Measurements from ENCODE around the gene RXRG. TPM values are rescaled to one million over a fixed set of nuclear protein-coding genes. Genes with fewer than 3 reads are reported as not detected.

Gene RXRG
- total RNA-seq, 4 donors from 2014 or later = 1.7 to 3.9 (median 2.5) TPM

DNA sequence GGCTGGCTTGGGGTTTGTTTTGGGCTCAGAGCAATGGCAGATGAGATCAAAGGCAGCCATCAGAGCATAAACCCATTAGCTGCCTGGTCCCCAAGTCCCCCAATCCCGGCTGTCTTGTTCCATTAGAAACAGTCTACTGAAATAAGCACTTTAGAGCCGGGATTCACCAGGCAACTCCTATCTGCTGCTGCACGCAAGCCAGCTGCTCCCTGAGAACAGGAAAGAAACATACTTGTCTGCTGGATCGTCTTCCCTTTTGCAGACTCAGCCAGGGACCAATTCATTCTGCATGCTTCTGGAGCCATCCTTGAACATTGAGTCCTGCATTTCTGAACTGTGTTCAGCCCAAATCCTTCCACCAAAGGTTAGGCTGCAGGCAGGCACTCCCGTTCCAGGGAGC, 21.8 kb downstream of the RXRG start:
- 52% methylated on average over 5 of the region's 5 CpGs for WGBS

GRCh38 chr1:165420655-165421054, 24.3 kb downstream of the RXRG start:
- H3K9me3 ChIP-seq = no peaks in the 10 kb centered on the region
- no peak overlapping the region for H3K4me3 ChIP-seq
- 78% methylated on average over 2 of the region's 2 CpGs for WGBS
- TF ChIP-seq POLR2AphosphoS5 (IDR thresholded peaks at IDR 0.05) (no peak), POLR2A (IDR thresholded peaks at IDR 0.05; ENCODE audit: low read depth) (no peak), CTCF (IDR thresholded peaks at IDR 0.05) (no peak), EP300 (IDR thresholded peaks at IDR 0.05) (no peak)
- intact Hi-C loops (cut with DNase I) = no loop called here
- H3K4me1 ChIP-seq = peaks cover 12 to 27% (median 16%) of the 10 kb centered on the region in 4 donors
- peaks cover 0 to 9% (median 0%) of the 10 kb centered on the region in 4 donors for H3K27me3 ChIP-seq
- DNase-seq (ENCODE audit: extremely low spot score) = no peak
- no peaks in the 10 kb centered on the region for H3K36me3 ChIP-seq
- H3K27ac ChIP-seq (replicated peaks in 1 of 4) = no peak overlapping the region

More for the DNA sequence above, 21.8 kb downstream of the RXRG start:
- no peak overlapping the region for H3K4me3 ChIP-seq
- TF ChIP-seq EP300 (IDR thresholded peaks at IDR 0.05) (no peak), POLR2AphosphoS5 (IDR thresholded peaks at IDR 0.05) (no peak), CTCF (IDR thresholded peaks at IDR 0.05) (no peak), POLR2A (IDR thresholded peaks at IDR 0.05; ENCODE audit: low read depth) (no peak)
- intact Hi-C loops (cut with DNase I) = no loop called here
- H3K27ac ChIP-seq (replicated peaks in 1 of 4) = peak overlapping the region in 1 of 4 donors; percentile 32
- no peak for DNase-seq (ENCODE audit: extremely low spot score)
- no peaks in the 10 kb centered on the region for H3K27me3 ChIP-seq
- no peaks in the 10 kb centered on the region for H3K36me3 ChIP-seq
- peaks cover 15 to 30% (median 19%) of the 10 kb centered on the region in 4 donors for H3K4me1 ChIP-seq
- no peaks in the 10 kb centered on the region for H3K9me3 ChIP-seq

- Histone ChIP-seq H3K36me3 (no peaks in the 10 kb centered on the region), H3K27me3 (peaks cover 0 to 9% (median 0%) of the 10 kb centered on the region in 4 donors), H3K4me1 (peaks cover 4 to 19% (median 10%) of the 10 kb centered on the region in 4 donors), H3K9me3 (no peaks in the 10 kb centered on the region), H3K4me3 (no peak overlapping the region), H3K27ac (replicated peaks in 1 of 4) (no peak overlapping the region)
- no peak for DNase-seq (ENCODE audit: extremely low spot score)
- WGBS = 87% methylated on average over 2 of the region's 2 CpGs
- TF ChIP-seq POLR2AphosphoS5 (IDR thresholded peaks at IDR 0.05) (no peak), EP300 (IDR thresholded peaks at IDR 0.05) (no peak), POLR2A (IDR thresholded peaks at IDR 0.05; ENCODE audit: low read depth) (no peak), CTCF (IDR thresholded peaks at IDR 0.05) (no peak)
- intact Hi-C loops (cut with DNase I) = no loop called here
Observed at GRCh38 chr1:165419839-165420238, 25.1 kb downstream of the RXRG start.

GRCh38 chr1:165418195-165418594, 26.7 kb downstream of the RXRG start:
- H3K4me3 ChIP-seq = no peak overlapping the region
- no peak for DNase-seq (ENCODE audit: extremely low spot score)
- no peaks in the 10 kb centered on the region for H3K9me3 ChIP-seq
- no peak overlapping the region for H3K27ac ChIP-seq (replicated peaks in 1 of 4)
- no peaks in the 10 kb centered on the region for H3K36me3 ChIP-seq
- peaks cover 0 to 9% (median 0%) of the 10 kb centered on the region in 4 donors for H3K27me3 ChIP-seq
- no peak for TF ChIP-seq EP300 (IDR thresholded peaks at IDR 0.05)
- no peak for TF ChIP-seq POLR2AphosphoS5 (IDR thresholded peaks at IDR 0.05)
- TF ChIP-seq CTCF (IDR thresholded peaks at IDR 0.05) = no peak
- no peak for TF ChIP-seq POLR2A (IDR thresholded peaks at IDR 0.05; ENCODE audit: low read depth)
- intact Hi-C loops (cut with DNase I) = no loop called here
- H3K4me1 ChIP-seq = peaks cover 0 to 6% (median 2%) of the 10 kb centered on the region in 4 donors

DNA sequence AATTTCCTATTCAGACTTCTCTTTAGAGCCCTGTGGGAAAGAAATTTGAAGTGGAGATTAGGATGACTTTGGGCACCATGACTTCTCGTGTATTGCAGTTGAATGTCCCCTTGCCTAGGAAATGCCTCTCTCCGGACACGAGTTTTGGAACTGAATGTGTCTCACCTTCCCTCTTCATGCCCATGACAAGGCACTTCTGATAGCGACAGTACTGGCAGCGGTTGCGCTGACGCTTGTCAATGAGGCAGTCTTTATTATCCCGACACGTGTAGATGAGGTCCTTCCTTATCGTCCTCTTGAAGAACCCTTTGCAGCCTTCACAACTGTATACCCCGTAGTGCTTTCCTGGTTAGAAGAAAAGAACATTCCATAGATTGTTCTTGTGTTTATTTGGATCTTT, 28.1 kb downstream of the RXRG start:
- WGBS = 81% methylated on average over 11 of the region's 11 CpGs
- Histone ChIP-seq H3K27ac (replicated peaks in 1 of 4) (no peak overlapping the region), H3K9me3 (no peaks in the 10 kb centered on the region), H3K4me3 (no peak overlapping the region), H3K4me1 (no peaks in the 10 kb centered on the region), H3K36me3 (no peaks in the 10 kb centered on the region), H3K27me3 (peaks cover 0 to 10% (median 0%) of the 10 kb centered on the region in 4 donors)
- intact Hi-C loops (cut with DNase I) = no loop called here
- no peak for DNase-seq (ENCODE audit: extremely low spot score)
- TF ChIP-seq POLR2A (IDR thresholded peaks at IDR 0.05; ENCODE audit: low read depth) (no peak), POLR2AphosphoS5 (IDR thresholded peaks at IDR 0.05) (no peak), EP300 (IDR thresholded peaks at IDR 0.05) (no peak), CTCF (IDR thresholded peaks at IDR 0.05) (no peak)

Measured in esophagus muscularis mucosa (tissue), 4 donors.